Tibial nerve (tissue), 4 donors: ENCODE results near the gene FGD5. TPM values are rescaled to one million over a fixed set of nuclear protein-coding genes. Genes with fewer than 3 reads are reported as not detected.

Experiments
- DNase-seq, 2 donors: peaks; one replicate each; pipeline ENCODE4 v3.0.0-alpha.2; 2019; ENCODE audit warnings: low spot score in 2 of 2
- H3K27ac ChIP-seq, 4 donors: fragments of 200-600 bp; sonication (generic) in 3 of 4; one replicate each; pipeline ENCODE4 v1.5.1; 2017 to 2019; ENCODE audit warnings: mild to moderate bottlenecking in 1 of 4
- H3K27me3 ChIP-seq, 2 donors: fragments of 200-600 bp; sonication (generic) in 1 of 2; one replicate each; pipeline versions ENCODE4 v1.5.1 to v1.6.0; 2017 to 2019
- H3K36me3 ChIP-seq, 3 donors: fragments of 200-600 bp; sonication (generic); one replicate each; pipeline ENCODE4 v1.5.1; 2018 to 2019
- H3K4me1 ChIP-seq, 4 donors: fragments of 200-600 bp; sonication (generic) in 3 of 4; one replicate each; pipeline ENCODE4 v1.5.1; 2017 to 2019
- H3K4me3 ChIP-seq, 4 donors: fragments of 200-600 bp; sonication (generic) in 3 of 4; one replicate each; pipeline ENCODE4 v1.5.1; 2017 to 2019; ENCODE audit warnings: mild to moderate bottlenecking in 1 of 4, moderate library complexity in 1 of 4
- H3K9me3 ChIP-seq, 4 donors: fragments of 200-600 bp; sonication (generic) in 3 of 4; one replicate each; pipeline ENCODE4 v1.5.1; 2017 to 2019
- EP300 ChIP-seq, 2 donors: sonication (generic); formaldehyde crosslinking; IDR thresholded peaks; one replicate each; pipeline ENCODE4 v1.6.1; 2017; ENCODE audit warnings: antibody characterized with exemption in 2 of 2, mild to moderate bottlenecking in 1 of 2
- POLR2A ChIP-seq, 2 donors: fragments of 450-650 bp; IDR thresholded peaks; one replicate each; pipeline ENCODE4 v1.6.1; 2017; ENCODE audit warnings: antibody characterized with exemption in 2 of 2, mild to moderate bottlenecking in 2 of 2, moderate library complexity in 2 of 2
- WGBS, 2 donors: methylation state at CpG; one replicate each; pipeline ENCODE4 v1.1.5; 2018; 5-methylcytosine and 5-hydroxymethylcytosine counted together
- total RNA-seq, 4 donors: library from RNA; depleted of rRNA; stranded (reverse); fragments of >200 nt; gene quantifications; one replicate each; pipeline ENCODE4 v1.1.0, GENCODE V29; 2016
- TF ChIP-seq, protein P1 (sequence below), 5 experiments: fragments of 200-600 bp in 3 of 5; fragments of 450-650 bp in 2 of 5; sonication (generic) in 3 of 5; IDR thresholded peaks; one replicate each; pipeline ENCODE4 v1.5.1; 2016 to 2019; ENCODE audit warnings: antibody characterized with exemption in 5 of 5, mild to moderate bottlenecking in 3 of 5, moderate library complexity in 2 of 5

The FGD5 gene
- total RNA-seq, 4 donors from 2014 or later = 33.3 to 41.8 (median 38.7) TPM

DNA sequence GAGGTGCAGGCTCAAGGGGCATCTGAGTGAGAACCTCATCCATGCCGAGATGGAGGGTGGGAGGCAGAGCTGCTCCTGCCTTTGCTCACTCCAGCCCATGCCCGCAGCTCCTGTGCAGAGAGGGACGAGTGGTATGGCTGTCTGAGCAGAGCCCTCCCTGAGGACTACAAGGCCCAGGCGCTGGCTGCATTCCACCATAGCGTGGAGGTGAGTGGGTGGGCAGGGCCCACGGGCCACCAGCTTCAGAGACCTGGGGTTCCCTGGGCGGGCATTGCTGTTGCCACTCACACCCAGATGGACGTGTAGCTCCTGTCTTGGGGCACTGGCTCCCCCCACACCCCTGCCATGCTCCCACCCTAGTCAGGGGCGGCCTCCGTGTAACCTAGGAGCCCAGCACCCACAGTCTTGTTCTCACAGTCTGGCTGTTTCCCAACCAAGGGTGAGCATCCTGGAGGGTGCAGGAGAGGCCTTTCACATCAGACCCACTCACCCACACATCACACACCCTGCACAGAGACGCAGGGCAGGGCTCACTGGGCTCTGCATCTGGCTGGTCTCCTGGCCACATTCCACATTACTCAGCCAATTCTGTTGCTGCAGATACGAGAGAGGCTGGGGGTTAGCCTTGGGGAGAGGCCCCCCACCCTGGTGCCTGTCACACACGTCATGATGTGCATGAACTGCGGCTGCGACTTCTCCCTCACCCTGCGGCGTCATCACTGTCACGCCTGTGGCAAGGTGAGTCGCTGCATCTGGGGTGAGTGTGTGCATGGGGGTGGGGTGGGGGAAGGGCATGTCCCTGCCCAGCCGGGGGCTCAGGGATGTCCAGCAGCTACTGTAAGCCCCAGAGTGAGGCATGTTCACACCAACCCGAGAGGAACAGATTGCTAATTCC, 103.3 kb downstream of the FGD5 start:
- peaks cover 0 to 53% (median 0%) of the 10 kb centered on the region in 3 donors for H3K36me3 ChIP-seq
- no peaks in the 10 kb centered on the region for H3K9me3 ChIP-seq
- no peaks in the 10 kb centered on the region for H3K27me3 ChIP-seq
- no peak for DNase-seq
- H3K4me1 ChIP-seq = peaks cover 0 to 9% (median 0%) of the 10 kb centered on the region in 4 donors
- H3K27ac ChIP-seq = no peak overlapping the region
- H3K4me3 ChIP-seq = no peak overlapping the region
- 72 to 88% methylated on average over 15 to 20 of the region's 21 CpGs for WGBS, 2 donors
- TF ChIP-seq EP300 (IDR thresholded peaks at IDR 0.05) = no peak
- TF ChIP-seq, protein P1, sequence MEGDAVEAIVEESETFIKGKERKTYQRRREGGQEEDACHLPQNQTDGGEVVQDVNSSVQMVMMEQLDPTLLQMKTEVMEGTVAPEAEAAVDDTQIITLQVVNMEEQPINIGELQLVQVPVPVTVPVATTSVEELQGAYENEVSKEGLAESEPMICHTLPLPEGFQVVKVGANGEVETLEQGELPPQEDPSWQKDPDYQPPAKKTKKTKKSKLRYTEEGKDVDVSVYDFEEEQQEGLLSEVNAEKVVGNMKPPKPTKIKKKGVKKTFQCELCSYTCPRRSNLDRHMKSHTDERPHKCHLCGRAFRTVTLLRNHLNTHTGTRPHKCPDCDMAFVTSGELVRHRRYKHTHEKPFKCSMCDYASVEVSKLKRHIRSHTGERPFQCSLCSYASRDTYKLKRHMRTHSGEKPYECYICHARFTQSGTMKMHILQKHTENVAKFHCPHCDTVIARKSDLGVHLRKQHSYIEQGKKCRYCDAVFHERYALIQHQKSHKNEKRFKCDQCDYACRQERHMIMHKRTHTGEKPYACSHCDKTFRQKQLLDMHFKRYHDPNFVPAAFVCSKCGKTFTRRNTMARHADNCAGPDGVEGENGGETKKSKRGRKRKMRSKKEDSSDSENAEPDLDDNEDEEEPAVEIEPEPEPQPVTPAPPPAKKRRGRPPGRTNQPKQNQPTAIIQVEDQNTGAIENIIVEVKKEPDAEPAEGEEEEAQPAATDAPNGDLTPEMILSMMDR (IDR thresholded peaks at IDR 0.05) = no peak
- no peak for TF ChIP-seq POLR2A (IDR thresholded peaks at IDR 0.05)

DNA sequence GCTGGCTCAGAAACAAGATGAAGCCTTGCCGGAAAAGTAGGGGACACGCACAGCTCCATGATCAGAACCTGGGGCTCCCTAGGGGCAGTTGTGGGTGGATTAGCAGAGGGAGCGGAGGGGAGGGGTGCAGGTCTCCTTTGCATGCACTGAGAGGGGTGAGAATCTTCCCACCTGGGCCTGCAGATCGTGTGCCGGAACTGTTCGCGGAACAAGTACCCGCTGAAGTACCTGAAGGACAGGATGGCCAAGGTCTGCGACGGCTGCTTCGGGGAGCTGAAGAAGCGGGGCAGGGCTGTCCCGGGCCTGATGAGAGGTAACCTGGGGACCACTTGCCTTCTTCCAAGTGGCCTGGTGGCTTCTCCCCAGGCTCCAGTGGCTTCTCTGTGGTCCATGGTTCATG, 104.1 kb downstream of the FGD5 start:
- WGBS, 2 donors = 89 to 93% methylated on average over 13 of the region's 13 CpGs

DNA sequence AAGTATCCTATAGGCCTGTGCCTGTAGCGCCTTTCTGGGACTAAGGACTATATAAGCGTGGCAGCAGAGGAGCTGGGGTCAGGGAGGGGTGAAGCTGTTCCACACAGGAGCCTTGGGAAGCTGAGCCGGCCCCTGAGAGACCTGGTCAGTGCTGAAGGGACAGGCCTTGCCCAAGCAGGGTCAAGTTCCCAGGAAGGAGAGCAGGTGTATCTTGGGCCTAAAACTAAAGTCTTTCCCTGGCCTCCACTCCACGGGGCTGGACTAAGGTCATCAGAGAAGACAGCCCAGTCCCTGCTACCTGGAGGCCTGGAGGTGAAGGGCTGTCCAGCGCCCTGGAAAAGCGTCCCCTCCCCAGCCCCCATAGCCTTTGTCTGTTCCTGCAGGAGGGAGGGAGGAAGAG, 104.7 kb downstream of the FGD5 start:
- Histone ChIP-seq H3K9me3 (no peaks in the 10 kb centered on the region), H3K27me3 (no peaks in the 10 kb centered on the region), H3K27ac (no peak overlapping the region), H3K36me3 (peaks cover 0 to 49% (median 0%) of the 10 kb centered on the region in 3 donors), H3K4me3 (no peak overlapping the region), H3K4me1 (peaks cover 0 to 9% (median 0%) of the 10 kb centered on the region in 4 donors)
- TF ChIP-seq, protein P1 (IDR thresholded peaks at IDR 0.05) = no peak
- TF ChIP-seq POLR2A (IDR thresholded peaks at IDR 0.05) = no peak
- no peak for TF ChIP-seq EP300 (IDR thresholded peaks at IDR 0.05)
- WGBS, 2 donors = 66 to 72% methylated on average over 5 to 6 of the region's 6 CpGs
- DNase-seq = no peak

More for the DNA sequence above, 104.1 kb downstream of the FGD5 start:
- TF ChIP-seq, protein P1 (IDR thresholded peaks at IDR 0.05) = no peak
- TF ChIP-seq EP300 (IDR thresholded peaks at IDR 0.05) (no peak), POLR2A (IDR thresholded peaks at IDR 0.05) (no peak)
- DNase-seq = no peak
- Histone ChIP-seq H3K27ac (no peak overlapping the region), H3K4me1 (peaks cover 0 to 9% (median 0%) of the 10 kb centered on the region in 4 donors), H3K27me3 (no peaks in the 10 kb centered on the region), H3K4me3 (no peak overlapping the region), H3K36me3 (peaks cover 0 to 49% (median 0%) of the 10 kb centered on the region in 3 donors), H3K9me3 (no peaks in the 10 kb centered on the region)

DNA sequence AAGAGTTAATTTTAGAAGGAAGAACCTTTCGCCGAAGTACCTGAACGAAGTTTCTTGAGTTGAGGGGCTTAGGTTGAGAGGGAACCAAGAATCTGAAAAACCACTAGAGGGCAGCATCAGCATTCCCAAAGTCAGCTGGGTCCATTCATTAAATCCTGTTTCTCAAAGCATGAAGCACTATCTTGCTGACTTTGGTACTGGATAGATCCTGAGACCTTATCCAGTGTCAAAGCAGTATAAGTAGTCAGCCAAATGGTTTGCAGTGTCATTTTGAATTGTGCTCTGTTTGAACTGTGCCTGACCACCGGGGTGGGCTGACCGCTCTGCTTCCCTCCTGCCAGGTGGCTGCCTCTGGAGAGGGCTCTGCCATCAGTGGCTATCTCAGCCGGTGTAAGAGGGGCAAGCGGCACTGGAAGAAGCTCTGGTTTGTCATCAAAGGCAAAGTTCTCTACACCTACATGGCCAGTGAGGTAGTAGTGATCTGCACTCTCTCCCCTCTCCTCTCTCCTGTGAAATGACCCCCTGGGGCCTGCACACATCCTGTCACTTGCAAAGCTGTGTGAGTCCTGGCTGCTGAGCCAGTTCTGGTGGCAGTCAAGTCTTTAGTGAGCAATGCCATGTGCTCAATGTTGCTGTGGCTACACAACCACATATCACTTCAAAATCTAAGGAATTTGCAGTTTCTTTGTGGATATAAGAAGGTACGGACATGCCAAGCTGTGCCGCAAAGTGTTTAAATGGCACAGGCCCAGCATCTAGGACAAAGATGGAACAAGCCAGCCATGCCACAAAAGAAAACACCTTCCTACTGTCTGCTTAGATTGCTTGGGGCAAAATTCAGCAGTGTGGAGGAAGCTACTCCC, 107.2 kb downstream of the FGD5 start:
- Histone ChIP-seq H3K4me3 (no peak overlapping the region), H3K27ac (no peak overlapping the region), H3K4me1 (peaks cover 0 to 5% (median 0%) of the 10 kb centered on the region in 4 donors), H3K9me3 (no peaks in the 10 kb centered on the region), H3K27me3 (no peaks in the 10 kb centered on the region), H3K36me3 (peaks cover 0 to 37% (median 0%) of the 10 kb centered on the region in 3 donors)
- no peak for DNase-seq
- no peak for TF ChIP-seq POLR2A (IDR thresholded peaks at IDR 0.05)
- TF ChIP-seq, protein P1 (IDR thresholded peaks at IDR 0.05) = peak; percentile 62 to 83 (median 73)
- 65 to 73% methylated on average over 9 of the region's 9 CpGs for WGBS, 2 donors
